Suppressor macrophage treated with lipopolysaccharide for 1 hour (primary cell): Measurements from ENCODE around the gene THRA.
A peak's percentile ranks its signal among the peaks of the same experiment; 100 is the strongest.

Experiments used
- DNase-seq, 3 donors: peaks; one replicate each; pipeline ENCODE4 v3.0.0-alpha.2; 2020 to 2022

THRA gene

DNA sequence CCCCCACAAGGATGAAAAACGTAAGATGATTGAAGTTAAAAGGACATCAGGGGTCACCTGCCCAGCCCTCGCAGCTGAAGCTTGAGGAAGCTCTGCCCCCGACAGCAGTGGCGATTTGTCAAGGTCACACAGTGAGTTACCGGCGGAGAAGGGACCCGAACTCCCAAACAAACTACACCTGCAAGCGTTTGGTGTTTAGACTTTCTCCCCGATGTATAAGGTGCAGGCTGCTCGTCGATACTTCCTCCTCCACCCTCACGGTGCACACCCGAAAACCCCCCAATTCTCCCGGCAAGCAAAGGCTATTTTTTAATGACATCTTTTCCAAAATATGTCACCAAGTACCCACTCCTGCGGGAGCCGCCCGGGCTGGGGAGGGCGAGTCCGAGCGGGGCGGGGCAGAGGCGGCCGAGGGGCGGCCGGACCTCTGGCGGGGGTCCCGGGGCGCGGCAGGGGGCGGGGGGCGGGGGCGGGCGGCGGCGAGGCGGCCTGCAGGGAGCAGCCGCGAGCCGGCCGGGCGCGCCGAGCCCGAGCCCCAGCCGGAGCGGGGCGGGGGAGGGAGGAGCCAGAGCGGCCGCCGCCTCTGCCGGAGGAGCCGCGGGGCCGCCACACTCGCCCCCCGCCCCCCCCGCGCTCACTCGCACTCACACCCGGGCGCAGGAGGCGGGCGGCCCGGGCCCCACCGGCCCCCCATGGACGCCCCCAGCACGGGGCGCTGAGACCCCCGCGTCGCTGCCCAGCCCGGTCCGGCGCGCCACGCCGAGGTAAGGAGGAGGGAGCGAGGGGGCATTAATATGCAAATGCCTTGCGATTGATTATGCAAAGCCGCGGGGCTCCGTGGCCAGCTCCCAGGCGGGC lies at the start of gene THRA:
TSS of gene THRA (plus strand) at position 637 of the 858 bp plus-strand sequence. CDS start 11,524 bp downstream, outside the sequence.
- DNase-seq = peak; percentile 58 to 92 (median 83)

DNA sequence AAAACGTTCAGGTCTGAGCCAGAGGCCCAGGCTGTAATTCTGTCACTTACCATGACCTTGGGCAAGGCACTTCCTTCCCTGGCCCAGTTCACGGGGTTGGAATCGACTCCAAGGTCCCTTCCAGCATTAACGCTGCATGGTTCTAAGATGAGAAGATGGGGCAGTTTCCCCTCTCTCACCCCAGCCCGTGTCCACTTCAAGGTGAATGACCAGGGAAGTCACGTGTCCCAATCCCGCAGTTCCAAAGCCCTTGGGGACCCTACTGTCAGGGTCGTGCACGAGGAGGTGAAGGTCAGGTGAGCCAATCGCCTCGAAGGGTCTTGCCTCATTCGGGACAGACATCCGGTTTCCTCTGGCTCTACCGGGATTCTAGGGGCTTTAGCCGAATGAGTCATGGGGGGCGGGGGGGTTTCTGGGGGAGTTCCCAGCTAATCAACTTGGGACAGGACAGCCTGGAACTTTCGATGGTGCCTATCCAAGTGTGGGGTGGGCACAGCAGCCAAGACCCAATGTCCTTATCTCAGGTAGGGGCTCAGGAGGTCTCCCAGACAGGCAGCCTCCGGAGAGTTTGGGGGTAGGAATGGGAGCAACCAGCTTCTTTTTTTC lies 48.3 kb upstream of the THRA start:
- peak; percentile 45 to 69 (median 67) for DNase-seq

DNA sequence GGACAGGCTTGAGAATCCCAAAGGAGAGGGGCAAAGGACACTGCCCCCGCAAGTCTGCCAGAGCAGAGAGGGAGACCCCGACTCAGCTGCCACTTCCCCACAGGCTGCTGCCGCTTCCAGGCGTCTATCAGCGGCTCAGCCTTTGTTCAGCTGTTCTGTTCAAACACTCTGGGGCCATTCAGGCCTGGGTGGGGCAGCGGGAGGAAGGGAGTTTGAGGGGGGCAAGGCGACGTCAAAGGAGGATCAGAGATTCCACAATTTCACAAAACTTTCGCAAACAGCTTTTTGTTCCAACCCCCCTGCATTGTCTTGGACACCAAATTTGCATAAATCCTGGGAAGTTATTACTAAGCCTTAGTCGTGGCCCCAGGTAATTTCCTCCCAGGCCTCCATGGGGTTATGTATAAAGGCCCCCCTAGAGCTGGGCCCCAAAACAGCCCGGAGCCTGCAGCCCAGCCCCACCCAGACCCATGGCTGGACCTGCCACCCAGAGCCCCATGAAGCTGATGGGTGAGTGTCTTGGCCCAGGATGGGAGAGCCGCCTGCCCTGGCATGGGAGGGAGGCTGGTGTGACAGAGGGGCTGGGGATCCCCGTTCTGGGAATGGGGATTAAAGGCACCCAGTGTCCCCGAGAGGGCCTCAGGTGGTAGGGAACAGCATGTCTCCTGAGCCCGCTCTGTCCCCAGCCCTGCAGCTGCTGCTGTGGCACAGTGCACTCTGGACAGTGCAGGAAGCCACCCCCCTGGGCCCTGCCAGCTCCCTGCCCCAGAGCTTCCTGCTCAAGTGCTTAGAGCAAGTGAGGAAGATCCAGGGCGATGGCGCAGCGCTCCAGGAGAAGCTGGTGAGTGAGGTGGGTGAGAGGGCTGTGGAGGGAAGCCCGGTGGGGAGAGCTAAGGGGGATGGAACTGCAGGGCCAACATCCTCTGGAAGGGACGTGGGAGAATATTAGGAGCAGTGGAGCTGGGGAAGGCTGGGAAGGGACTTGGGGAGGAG lies 47.5 kb upstream of the THRA start, which contains the start of gene CSF3:
TSS of gene CSF3 (plus strand) at position 436 of the 993 bp plus-strand sequence. CDS start at position 471, 35 bp downstream.
- DNase-seq = peak; percentile 68 to 89 (median 75)

DNA sequence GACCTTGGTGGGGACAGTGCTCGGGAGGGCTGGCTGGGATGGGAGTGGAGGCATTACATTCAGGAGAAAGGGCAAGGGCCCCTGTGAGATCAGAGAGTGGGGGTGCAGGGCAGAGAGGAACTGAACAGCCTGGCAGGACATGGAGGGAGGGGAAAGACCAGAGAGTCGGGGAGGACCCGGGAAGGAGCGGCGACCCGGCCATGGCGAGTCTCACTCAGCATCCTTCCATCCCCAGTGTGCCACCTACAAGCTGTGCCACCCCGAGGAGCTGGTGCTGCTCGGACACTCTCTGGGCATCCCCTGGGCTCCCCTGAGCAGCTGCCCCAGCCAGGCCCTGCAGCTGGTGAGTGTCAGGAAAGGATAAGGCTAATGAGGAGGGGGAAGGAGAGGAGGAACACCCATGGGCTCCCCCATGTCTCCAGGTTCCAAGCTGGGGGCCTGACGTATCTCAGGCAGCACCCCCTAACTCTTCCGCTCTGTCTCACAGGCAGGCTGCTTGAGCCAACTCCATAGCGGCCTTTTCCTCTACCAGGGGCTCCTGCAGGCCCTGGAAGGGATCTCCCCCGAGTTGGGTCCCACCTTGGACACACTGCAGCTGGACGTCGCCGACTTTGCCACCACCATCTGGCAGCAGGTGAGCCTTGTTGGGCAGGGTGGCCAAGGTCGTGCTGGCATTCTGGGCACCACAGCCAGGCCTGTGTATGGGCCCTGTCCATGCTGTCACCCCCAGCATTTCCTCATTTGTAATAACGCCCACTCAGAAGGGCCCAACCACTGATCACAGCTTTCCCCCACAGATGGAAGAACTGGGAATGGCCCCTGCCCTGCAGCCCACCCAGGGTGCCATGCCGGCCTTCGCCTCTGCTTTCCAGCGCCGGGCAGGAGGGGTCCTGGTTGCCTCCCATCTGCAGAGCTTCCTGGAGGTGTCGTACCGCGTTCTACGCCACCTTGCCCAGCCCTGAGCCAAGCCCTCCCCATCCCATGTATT lies 46.5 kb upstream of the THRA start:
- DNase-seq = peak in 2 of 3 donors; percentile 35 to 55

GRCh38 chr17:40017422-40018080 lies 45.2 kb upstream of the THRA start:
- DNase-seq = no peak

- no peak for DNase-seq
Measured at GRCh38 chr17:40018211-40019121, 44.3 kb upstream of the THRA start.

- DNase-seq = no peak
Measured at GRCh38 chr17:40019140-40019991, 43.4 kb upstream of the THRA start.

GRCh38 chr17:40020146-40020545 lies 42.6 kb upstream of the THRA start:
- no peak for DNase-seq

GRCh38 chr17:40021451-40021971 lies 41.3 kb upstream of the THRA start:
- DNase-seq = peak in 2 of 3 donors; percentile 14 to 40

DNA sequence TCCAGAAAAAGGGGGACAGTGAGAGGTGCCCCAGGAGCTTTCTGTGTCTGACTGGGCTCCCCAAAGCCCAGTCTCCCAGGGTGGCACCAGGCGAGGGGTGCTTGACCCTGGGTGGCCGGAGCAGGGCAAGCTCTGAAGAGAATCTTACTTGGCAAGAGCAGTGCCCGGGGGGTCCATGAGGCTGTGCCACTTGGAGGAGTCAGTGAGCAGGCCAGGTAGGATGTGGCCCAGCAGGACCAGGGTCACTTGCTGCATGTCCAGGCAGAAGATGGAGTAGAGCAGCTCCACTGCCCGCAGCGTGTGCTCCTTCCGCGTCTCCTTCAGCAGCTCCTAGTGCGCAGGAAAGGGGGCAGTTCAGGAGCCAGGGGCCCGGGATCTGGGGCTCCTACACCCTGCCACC lies 40.3 kb upstream of the THRA start:
- DNase-seq = no peak

GRCh38 chr17:40022961-40023541 lies 39.7 kb upstream of the THRA start:
- no peak for DNase-seq

DNA sequence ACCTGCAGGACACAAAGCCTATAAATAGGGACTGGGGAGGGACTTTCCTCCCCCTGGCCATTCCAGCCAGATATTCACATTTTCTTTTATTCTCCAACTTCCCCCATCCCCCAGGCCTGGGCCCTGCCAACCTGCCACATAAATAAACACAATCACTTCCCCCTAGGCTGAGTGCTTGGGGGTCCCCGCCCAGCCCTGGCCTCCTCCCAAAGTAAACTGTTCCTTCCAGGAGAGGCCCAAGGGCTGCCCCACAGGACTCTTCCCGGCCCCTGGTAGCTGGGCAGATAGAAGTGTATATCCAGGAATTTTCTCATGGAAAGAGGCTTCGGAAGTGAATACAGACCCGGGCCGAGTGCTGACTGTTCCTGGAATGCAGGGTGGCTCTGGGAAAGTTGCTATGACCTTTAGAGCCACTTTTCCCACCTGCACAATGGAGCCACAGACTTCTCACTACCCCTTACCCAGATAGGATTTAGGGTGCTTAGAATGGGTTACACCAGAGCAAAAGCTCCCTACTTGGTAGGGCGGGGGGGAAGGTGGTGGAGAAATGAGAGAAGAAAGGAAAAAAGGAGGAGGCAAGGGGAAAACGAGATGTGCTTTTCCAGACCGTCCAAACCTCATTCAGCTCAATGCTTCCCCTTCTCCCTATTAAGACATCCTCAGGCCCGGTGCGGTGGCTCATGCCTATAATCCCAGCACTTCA lies 39.0 kb upstream of the THRA start:
- DNase-seq = no peak

DNA sequence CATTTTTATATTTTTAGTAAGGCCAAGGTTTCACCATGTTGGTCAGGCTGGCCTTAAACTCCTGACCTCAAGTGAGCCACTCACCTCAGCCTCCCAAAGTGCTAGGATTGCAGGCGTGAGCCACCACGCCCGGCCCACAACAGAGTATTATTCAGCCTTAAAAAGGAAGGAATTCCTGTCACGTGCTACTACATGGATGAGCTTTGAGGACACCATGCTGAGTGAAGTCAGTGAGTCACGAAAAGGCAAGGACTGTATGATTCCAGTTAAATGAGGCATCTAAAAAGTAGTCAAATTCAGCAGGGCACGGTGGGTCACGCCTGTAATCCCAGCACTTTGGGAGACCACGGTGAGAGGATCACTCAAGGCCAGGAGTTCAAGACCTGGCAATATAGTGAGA lies 37.9 kb upstream of the THRA start:
- DNase-seq = no peak

- DNase-seq = no peak
Measured at GRCh38 chr17:40025559-40025958, 37.2 kb upstream of the THRA start.

- no peak for DNase-seq
Measured at GRCh38 chr17:40025991-40026815, 36.6 kb upstream of the THRA start.

DNA sequence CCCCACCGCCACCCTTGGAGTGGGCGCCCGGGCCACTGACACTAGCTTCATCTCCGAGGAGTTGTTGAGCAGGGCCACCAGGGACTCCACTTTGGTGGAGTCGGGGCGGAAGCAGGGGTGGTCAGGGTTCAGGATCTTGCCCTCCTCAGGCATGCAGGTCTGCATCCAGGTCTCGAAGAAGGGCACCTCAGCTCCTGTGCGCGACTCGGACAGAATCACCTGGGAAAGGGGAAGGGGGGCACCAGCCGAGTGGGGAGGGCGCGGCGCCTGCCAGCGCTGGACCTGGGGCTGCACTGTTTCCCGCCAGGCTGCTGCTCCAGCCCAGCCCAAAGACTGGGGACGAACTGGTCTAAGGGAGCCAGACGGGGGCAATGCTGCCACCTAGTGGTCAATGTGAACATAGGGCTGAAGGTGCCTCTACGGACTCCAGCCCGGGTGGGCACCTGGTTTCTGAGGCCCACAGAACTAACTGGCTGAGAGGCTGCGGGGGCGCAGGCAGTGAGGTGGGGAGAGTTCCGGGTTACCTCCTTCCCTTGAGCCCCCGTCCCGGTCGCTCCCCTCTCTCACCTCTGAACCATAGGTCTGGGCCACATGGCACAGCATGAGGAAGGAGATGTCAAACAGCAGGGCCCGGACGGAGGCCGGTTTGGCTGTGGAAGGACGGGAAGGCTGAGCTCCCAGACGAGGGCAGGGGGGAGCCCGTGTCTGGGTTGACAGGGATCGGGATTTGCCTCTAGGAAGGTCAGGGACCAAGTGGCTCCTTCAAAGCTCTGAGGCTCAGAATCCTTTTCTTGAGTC lies 35.8 kb upstream of the THRA start:
- peak; percentile 82 to 92 (median 87) for DNase-seq
